ENCODE data around the gene CREBRF. TPM values are rescaled to one million over a fixed set of nuclear protein-coding genes. Genes with fewer than 3 reads are reported as not detected.
"Not testable (repeated sequence)": the region's sequence is repeated elsewhere in the genome, so short reads cannot be mapped to it uniquely, and the experiment has no call there.

CREBRF gene
- total RNA-seq, 4 donors from 2014 or later, result 19.7 to 40.1 (median 35.2) TPM

GRCh38 chr5:173152547-173152946 is 96.4 kb downstream of the CREBRF start:
- intact Hi-C loops (cut with DNase I; ENCODE audit: low total_unique reads), result no loop called here
- TF ChIP-seq POLR2A (IDR thresholded peaks at IDR 0.05) (no peak), CTCF (IDR thresholded peaks at IDR 0.05) (no peak)
- Histone ChIP-seq H3K27me3 (no peaks in the 10 kb centered on the region), H3K4me1 (no peaks in the 10 kb centered on the region), H3K36me3 (no peaks in the 10 kb centered on the region), H3K4me3 (no peak overlapping the region), H3K9me3 (no peaks in the 10 kb centered on the region), H3K27ac (no peak overlapping the region)
- DNase-seq, result no peak

- Histone ChIP-seq H3K36me3 (no peaks in the 10 kb centered on the region), H3K4me3 (no peak overlapping the region), H3K4me1 (no peaks in the 10 kb centered on the region), H3K9me3 (no peaks in the 10 kb centered on the region), H3K27me3 (no peaks in the 10 kb centered on the region), H3K27ac (no peak overlapping the region)
- DNase-seq, result no peak
- intact Hi-C loops (cut with DNase I; ENCODE audit: low total_unique reads), result no loop called here
- no peak for TF ChIP-seq CTCF (IDR thresholded peaks at IDR 0.05)
- TF ChIP-seq POLR2A (IDR thresholded peaks at IDR 0.05), result no peak
Observed at GRCh38 chr5:173153842-173154241, 97.7 kb downstream of the CREBRF start.

GRCh38 chr5:173154619-173155018 is 98.5 kb downstream of the CREBRF start:
- H3K36me3 ChIP-seq; H3K27ac ChIP-seq; H3K4me1 ChIP-seq; intact Hi-C loops (cut with DNase I; ENCODE audit: low total_unique reads); H3K4me3 ChIP-seq; H3K9me3 ChIP-seq; DNase-seq; H3K27me3 ChIP-seq: not testable (repeated sequence)

GRCh38 chr5:173155912-173156311 is 99.8 kb downstream of the CREBRF start:
- no peaks in the 10 kb centered on the region for H3K36me3 ChIP-seq
- no peak for DNase-seq

GRCh38 chr5:173158366-173158765 is 102.2 kb downstream of the CREBRF start:
- Histone ChIP-seq H3K4me1 (no peaks in the 10 kb centered on the region), H3K27ac (no peak overlapping the region), H3K9me3 (no peaks in the 10 kb centered on the region), H3K4me3 (no peak overlapping the region), H3K36me3 (no peaks in the 10 kb centered on the region), H3K27me3 (no peaks in the 10 kb centered on the region)
- DNase-seq, result no peak
- TF ChIP-seq POLR2A (IDR thresholded peaks at IDR 0.05) (no peak), CTCF (IDR thresholded peaks at IDR 0.05) (no peak)
- intact Hi-C loops (cut with DNase I; ENCODE audit: low total_unique reads), result no loop called here

More at GRCh38 chr5:173155912-173156311, 99.8 kb downstream of the CREBRF start:
- Histone ChIP-seq H3K9me3 (no peaks in the 10 kb centered on the region), H3K4me3 (no peak overlapping the region), H3K27me3 (no peaks in the 10 kb centered on the region), H3K27ac (no peak overlapping the region), H3K4me1 (no peaks in the 10 kb centered on the region)
- intact Hi-C loops (cut with DNase I; ENCODE audit: low total_unique reads), result no loop called here
- no peak for TF ChIP-seq POLR2A (IDR thresholded peaks at IDR 0.05)
- TF ChIP-seq CTCF (IDR thresholded peaks at IDR 0.05), result no peak

GRCh38 chr5:173159256-173159655 is 103.1 kb downstream of the CREBRF start:
- Histone ChIP-seq H3K36me3 (no peaks in the 10 kb centered on the region), H3K9me3 (no peaks in the 10 kb centered on the region), H3K27me3 (no peaks in the 10 kb centered on the region), H3K27ac (no peak overlapping the region), H3K4me1 (no peaks in the 10 kb centered on the region), H3K4me3 (no peak overlapping the region)
- intact Hi-C loops (cut with DNase I; ENCODE audit: low total_unique reads), result no loop called here
- TF ChIP-seq POLR2A (IDR thresholded peaks at IDR 0.05) (no peak), CTCF (IDR thresholded peaks at IDR 0.05) (no peak)
- no peak for DNase-seq
